ENCODE results near the gene HSPA1L.
"Not testable (repeated sequence)": the region's sequence is repeated elsewhere in the genome, so short reads cannot be mapped to it uniquely, and the experiment has no call there.

The HSPA1L gene

DNA sequence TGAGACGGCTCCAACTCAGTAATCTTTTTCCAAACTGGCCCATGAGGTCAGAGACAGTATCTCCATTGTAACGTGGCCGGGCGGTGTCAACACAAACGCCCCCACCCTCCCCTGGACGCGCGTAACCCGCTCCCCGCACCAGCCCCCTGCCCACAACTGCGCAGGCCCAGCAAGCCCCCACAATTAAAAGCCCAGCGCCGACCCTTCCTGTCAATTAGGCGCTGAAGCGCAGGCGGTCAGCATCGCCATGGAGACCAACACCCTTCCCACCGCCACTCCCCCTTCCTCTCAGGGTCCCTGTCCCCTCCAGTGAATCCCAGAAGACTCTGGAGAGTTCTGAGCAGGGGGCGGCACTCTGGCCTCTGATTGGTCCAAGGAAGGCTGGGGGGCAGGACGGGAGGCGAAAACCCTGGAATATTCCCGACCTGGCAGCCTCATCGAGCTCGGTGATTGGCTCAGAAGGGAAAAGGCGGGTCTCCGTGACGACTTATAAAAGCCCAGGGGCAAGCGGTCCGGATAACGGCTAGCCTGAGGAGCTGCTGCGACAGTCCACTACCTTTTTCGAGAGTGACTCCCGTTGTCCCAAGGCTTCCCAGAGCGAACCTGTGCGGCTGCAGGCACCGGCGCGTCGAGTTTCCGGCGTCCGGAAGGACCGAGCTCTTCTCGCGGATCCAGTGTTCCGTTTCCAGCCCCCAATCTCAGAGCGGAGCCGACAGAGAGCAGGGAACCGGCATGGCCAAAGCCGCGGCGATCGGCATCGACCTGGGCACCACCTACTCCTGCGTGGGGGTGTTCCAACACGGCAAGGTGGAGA is at the start of gene HSPA1L, which contains the start of gene HSPA1A:
TSS of gene HSPA1L (minus strand) at position 259 of the 814 bp plus-strand sequence. CDS start 3,311 bp downstream, outside the sequence.
TSS of gene HSPA1A (plus strand) at position 519 of the 814 bp plus-strand sequence. CDS start at position 733, 214 bp downstream.
- peak; percentile 74 to 79 for DNase-seq

DNA sequence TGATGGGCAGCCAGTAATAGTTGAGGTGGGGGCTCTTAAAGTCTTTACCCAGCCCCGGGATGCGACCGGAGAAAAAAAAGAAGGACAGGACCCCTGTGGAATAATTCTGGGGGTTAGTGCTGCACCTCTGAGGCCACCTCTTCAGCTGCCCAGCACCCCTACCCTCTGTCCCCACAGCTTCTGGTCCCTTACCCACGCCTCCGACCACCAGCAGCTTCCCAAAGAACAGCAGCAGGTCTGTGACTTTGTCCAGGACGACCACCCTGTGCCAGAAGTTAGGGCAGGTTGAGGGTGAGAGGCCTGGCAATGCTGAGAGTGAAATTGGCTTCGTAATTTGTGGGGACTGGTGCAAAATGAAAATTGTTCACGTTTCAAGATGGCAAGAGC is 49.7 kb upstream of the HSPA1L start:
- no peak for DNase-seq

DNA sequence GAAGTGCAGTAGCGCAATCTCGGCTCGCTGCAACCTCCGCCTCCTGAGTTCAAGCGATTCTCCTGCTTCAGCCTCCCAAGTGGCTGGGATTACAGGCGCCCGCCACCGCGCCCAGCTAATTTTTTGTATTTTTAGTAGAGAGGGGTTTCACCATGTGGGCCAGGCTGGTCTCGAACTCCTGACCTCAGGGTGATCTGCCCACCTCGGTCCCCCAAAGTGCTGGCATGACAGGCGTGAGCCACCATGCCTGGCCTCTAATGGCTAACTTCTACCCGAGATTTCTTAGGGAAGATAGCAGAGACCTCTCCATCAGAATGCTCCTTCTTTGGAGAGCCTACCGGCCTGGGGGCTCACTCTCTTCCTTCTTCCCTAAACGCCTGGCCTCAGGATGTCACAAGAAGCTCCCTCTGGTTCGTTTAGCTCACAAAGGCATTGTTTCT is 49.1 kb upstream of the HSPA1L start:
- peak in 1 of 2 experiments; percentile 50 for DNase-seq

DNA sequence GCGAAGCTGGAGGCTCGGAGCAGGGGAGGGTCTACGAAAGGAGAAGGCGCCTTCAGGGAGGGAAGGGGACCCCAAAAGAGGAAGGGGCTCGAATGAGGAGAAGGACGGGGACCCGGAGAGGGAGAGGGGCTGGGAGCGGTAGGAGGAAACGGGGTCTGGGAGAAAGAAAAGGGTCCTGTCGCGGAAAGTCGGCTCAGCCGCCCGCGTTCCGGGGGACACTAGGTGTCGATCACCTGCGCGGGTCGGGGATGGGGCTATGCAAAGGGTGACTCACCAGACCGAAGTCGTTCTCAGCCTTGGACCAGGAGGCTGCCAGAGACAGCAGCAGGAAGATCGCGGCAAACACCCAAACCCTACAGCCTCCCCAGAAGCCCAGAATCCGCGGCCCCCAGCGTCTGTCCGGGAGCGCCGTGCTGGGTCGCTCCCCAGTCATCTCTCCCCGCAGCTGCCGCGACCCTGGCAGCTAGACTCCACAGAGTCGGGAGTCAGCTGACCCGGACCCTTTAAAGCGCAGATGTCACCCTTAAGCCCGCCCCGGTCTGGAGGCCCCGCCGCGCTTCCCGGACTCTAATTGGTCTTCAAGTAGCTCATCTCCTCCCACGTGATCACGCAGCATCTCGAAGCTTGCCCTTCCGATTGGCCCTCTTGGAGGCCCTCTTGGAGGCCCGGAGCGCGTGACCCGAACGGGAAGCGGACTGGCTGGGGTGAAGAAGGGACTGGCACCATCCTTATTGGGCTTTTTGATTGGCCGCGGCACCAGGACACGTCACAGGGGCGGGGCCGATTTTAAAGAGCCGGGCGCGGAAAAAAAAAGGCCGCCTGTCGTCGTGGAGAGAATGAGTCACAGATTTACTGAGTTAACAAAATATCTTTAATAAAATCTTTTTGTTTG is 47.5 kb upstream of the HSPA1L start, which contains the start of gene NEU1:
TSS of gene NEU1 (minus strand) at position 478 of the 892 bp plus-strand sequence. CDS start at position 433, 45 bp downstream.
- peak; percentile 98 for DNase-seq

DNA sequence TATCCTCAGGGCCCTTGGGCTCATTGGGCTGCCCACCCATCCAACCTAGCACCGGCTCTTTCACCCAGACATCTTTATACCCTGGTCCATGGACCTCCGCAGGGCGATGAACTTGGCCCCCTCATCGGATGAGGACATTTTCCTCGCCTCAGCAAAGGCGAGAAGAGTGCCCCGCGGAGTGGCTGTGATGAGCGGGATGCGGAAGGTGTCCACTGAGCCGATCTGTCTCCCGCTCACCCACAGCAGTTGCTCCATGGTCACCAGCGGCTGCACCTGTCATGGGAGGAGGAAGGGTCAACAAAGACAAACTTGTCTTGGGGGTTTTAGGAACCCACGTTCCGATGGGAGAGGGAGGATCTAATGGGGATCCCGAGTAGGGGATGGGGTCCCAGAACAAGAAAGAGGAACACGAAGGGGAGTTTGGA is 46.8 kb upstream of the HSPA1L start:
- DNase-seq: no peak

DNA sequence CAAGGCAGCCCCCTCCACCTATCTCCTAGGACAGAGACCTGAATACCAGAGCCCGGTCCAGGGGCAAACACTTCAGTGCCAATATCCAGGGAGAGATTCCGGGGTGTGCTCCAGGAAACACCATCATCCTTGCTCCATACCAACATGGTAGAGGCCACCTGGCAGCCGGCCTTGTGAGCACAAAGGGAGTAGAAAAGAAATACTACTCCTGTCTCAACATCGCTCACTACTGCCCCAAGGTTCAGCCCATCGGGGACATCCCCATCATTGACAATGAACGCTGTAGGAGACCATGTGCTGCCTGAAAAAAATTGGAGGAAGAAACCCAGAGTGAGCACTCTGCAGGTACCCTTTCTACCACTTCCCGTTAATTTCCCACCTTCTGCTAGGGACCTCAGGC is 46.1 kb upstream of the HSPA1L start:
- DNase-seq: no peak

DNA sequence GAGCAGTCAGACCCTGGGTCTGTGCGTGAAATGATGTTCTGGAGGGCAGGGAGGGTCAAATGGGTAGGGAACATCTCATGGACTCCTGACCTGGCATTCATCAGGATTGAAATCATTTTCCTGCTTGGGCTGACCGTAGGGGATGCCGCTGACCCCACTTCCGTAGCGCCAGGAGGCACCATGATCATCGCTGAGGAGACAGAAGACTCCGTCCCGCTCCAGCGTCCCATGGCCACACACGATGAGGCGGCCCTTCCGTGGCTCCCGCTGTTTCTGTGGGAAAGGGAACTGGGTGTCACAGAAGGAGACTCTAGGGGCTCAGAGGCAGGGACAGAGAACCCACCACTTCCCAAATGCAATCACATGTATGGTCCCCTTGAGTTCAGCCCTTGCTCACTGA is 45.3 kb upstream of the HSPA1L start:
- no peak for DNase-seq

DNA sequence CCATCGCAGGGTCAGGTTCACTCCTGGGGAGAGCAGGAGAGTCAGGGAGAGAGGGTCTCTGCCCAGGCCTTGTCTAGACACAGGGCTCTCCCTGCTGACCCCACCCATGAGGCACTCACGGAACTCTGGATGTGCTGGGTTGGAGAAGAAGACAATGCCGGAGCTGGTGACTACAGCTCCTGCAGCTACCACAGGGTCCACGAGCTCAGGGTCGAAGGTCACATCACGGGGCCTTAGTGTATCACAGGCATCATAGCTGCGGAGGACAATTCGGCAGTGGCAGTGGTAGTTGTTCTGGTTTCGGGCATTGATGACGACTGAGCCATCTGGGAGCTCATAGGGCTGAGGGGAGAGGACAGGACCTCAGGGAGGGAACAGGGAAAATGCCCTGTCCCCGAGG is 44.8 kb upstream of the HSPA1L start:
- DNase-seq: no peak

DNA sequence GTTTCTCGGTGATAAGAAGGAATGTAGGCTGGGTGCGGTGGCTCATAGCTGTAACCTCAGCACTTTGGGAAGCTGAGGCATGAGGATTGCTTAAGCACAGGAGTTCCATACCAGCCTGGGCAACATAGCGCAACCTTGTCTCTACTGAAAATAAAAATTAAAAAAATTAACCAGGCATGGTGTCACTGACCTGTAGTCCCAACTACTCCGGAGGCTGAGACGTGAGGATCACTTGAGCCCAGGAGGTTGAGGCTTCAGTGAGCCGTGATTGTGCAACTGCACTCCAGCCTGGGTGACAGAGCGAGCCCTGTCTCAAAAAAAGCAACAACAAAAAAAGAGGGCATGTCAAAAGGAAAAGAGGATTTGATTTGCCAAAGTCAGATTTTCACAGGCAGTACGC is 43.6 kb upstream of the HSPA1L start:
- DNase-seq: no peak

DNA sequence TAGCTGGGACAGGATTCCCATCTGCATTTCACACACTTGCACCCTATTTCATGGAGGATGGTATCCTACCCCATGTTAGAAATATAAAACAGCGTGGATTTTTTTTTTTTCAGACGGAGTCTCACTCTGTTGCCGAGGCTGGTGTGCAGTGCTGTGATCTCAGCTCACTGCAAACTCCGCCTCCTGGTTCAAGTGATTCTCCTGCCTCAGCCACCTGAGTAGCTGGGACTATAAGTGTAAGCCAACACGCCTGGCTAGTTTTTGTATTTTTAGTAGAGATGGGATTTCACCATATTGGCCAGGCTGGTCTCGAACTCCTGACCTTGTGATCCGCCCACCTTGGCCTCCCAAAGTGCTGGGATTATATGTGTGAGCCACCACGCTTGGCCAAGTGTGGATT is 42.7 kb upstream of the HSPA1L start:
- DNase-seq: not testable (repeated sequence)

DNA sequence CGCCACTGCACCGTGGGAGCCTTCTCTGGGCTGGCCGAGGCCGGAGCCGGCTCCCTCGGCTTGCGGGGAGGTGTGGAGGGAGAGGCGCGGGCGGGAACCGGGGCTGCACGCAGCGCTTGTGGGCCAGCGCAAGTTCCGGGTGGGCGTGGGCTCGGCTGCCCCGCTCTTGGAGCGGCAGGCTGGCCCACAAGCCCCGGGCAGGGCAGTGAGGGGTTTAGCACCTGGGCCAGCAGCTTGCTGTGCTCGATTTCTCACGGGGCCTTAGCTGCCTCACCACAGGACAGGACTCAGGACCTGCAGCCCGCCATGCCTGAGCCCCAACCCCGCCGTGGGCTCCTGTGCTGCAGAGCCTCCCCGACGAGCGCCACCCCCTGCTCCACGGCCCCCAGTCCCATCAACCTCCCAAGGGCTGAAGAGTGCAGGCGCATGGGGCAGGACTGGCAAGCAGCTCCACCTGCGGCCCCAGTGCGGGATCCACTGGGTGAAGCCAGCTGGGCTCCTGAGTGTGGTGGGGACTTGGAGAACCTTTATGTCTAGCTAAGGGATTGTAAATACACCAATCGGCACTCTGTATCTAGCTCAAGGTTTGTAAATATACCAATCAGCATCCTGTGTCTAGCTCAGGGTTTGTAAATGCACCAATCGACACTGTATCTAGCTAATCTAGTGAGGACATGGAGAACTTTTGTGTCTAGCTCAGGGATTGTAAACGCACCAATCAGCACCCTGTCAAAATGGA is 37.1 kb upstream of the HSPA1L start:
- DNase-seq: not testable (repeated sequence)

DNA sequence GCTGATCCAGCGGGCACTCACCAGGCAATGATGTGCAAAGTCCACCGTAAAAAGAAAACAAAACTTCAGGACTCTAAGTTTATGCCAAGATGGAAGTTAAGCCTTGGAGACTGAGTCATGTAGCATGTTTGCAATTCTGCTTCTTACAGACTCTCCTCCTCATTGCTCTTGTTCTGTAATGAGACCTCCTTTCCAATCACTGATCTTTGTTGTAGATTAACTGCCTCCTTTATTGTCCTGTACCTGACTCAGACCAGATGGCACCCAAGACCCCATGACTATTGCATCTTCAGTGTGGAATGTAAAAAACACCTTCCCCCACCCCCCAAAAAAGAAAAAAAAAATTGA is 36.4 kb upstream of the HSPA1L start:
- DNase-seq: no peak

DNA sequence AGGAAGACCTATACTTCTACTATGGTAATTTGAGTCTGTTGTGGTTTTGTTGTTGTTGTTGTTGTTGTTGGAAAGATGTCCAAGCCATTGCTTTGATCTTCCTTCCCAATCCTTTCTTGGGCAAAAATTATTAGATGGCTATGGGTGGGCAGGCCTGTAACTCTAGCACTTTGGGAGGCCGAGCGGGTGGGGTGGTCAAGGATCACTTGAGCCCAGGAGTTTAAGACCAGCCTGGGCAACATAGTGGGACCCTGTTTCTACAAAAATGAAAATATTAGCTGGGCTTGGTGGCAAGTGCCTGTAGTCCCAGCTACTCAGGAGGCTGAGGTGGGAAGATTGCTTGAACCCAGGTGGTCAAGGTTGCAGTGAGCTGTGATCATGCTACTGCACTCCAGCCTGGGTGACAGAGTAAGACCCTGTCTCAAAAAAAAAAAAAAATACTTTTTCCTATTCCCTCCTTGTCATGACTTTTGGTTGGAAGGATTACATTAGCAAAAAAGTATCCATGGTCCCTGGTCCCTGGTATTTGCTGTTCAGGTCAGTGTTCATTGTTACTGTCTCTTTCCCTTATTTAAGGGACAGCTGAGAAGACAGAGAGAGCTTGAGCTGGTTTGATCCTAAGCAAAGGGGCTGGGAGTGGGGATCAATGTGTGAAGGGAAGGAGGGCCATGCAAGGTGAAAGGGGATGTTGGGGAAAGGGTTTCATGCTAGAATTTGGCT is 35.8 kb upstream of the HSPA1L start:
- no peak for DNase-seq

DNA sequence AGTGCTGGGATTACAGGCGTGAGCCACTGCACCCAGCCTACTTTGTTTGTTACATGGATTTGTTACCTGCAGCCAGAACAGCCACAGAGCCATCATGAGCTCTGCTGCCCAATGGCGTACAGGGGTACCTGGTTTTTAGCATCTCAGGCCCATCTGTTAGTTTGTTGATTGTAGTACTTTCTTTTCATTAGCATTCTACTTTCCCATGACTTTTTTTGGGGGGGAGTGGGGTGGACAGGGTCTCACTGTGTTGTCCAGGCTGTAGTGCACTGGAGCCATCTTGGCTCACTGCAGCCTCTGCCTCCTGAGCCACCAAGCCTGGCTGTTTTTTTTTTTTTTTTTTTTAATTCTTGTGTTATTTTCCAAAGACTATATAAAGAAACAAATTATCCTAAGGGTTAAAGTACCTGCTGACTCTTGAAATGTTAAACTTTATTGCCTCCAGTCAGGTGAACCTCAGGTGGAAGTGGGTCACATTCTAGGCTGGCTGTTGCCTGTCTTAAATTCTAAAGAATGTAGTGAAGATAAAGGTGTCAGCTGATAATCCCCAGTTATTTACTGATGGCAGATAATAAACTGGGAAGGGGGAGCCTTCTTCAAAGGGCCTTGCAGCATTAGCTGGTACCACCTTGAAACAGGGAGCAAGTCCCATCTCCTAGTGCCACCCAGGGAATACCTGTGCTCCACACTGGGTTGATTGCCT is 32.3 kb upstream of the HSPA1L start:
- DNase-seq: no peak

DNA sequence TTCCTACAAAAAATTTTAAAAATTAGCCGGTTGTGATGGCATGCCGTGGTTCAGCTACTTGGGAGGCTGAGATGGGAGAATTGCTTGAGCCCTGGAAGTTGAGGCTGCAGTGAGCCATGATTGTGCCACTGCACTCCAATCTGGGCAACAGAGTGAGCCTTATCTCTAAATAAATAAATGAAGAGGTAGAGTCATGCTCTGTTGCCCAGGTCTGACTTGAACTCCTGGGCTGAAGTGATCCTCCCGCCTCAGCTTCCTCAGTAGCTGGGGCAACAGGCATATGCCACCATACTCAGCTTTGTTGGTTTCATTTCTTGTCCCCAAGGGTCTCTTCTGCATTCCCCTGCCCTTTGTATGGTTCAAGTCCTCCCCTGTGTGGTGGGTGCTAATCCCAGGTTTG is 29.4 kb upstream of the HSPA1L start:
- no peak for DNase-seq

DNA sequence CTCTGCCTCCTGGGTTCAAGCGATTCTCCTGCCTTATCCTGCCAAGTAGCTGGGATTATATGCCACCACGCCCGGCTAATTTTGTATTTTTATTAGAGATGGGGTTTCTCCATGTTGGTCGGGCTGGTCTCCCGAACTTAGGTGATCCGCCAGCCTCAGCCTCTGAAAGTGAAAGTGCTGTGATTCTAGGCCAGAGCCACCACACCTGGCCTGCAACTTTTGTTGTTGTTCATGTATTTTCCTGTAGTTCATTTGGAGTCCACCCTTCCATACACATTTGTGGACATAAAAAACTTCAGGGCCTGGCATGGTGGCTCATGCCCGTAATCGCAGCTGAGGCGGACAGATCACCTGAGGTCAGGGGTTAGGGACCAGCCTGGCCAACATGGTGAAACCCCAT is 27.0 kb upstream of the HSPA1L start:
- DNase-seq: peak in 1 of 2 experiments; percentile 42

DNA sequence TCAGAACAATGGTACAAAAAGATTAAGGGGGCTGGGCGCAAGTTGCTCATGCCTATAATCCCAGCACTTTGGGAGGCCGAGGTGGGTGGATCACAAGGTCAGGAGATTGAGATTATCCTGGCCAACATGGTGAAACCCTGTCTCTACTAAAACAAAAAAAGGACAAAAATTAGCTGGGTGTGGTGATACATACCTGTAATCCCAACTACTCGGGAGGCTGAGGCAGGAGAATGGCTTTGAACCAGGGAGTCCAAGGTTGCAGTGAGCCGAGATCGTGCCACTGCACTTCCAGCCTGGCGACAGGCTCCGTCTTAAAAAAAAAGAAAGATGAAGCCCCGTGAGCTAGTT is 24.7 kb upstream of the HSPA1L start:
- not testable (repeated sequence) for DNase-seq

DNA sequence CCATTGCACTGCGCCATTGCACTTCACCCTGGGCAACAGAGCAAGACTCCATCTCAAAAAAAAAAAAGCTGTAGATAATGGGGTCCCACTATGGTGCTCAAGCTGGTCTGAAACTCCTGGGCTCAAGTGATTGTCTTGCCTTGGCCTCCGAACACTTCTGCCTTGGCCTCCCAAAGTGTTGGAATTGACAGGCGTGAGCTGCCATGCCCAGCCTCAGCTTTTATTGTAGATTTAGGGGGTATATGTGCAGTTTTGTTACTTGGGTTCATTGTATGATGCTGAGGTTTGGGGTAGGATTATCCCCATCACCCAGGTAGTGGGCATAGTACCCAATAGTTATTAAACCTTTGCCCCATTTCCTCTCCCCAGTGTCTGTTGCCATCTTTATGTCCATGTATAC is 23.9 kb upstream of the HSPA1L start:
- DNase-seq: no peak

DNA sequence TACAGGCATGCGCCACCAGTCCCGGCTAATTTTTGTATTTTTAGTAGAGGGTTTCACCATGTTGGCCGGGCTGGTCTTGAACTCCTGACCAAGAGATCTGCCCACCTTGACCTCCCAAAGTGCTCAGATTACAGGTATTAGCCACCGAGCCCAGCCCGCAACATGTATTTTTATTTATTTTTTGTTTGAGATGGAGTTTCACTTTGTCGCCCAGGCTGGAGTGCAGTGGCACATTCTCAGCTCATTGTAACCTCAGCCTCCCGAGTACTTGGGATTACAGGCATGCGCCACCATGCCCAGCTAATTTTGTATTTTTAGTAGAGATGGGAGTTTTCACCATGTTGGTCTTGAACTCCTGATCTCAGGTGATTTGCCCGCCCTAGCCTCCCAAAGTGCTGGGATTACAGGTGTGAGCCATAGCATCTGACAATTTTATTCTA is 23.1 kb upstream of the HSPA1L start:
- not testable (repeated sequence) for DNase-seq

DNA sequence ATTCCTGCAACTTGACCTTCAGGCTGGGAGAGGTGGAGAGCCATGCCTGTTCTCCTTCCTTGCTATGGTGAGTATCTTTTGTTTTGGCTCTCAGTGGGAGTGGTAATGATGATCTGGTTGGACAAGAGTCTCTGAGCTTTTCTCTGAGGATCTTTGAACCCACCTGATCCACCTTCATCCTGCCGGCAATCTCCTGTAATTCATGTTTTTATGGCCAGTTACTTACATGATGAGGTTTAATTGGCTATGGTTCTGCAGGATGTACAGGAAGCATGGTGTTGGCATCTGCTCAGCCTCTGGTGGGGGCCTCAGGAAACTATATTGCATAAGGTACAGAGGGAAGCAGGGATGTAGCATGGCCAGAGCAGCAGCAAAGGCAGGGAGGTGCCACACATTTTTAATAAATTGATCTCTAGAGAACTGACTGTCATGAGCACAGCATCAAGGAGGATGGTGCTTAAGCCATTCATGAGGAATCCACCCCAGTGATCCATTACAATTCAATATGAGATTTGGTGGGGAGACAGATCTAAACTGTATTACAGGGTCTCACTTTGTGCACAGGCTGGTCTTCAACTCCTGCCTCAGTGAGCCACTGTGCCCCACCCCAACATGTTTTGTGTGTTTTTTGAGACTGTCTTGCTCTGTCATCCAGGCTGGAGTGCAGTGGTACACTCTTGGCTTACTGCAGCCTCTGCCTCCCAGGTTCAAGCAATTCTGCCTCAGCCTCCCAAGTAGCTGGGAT is 22.5 kb upstream of the HSPA1L start:
- DNase-seq: peak in 1 of 2 experiments; percentile 34
